Spleen (tissue), 7 donors: Measurements from ENCODE around the gene RIPK3.

Experiments used
- POLR2A ChIP-seq, 3 donors: fragments of 450-650 bp; IDR thresholded peaks; one replicate each; pipeline ENCODE4 v1.5.1; 2017; ENCODE audit warnings: antibody characterized with exemption in 3 of 3, mild to moderate bottlenecking in 1 of 3
- TF ChIP-seq, protein P1 (sequence below), 11 experiments: fragments of 200-600 bp in 7 of 11; fragments of 450-650 bp in 4 of 11; sonication (generic) in 4 of 11; IDR thresholded peaks in 8 of 11; conservative IDR thresholded peaks in 3 of 11; 1 replicate in 7 of 11; 2 replicates in 4 of 11; pipeline versions ENCODE4 v1.4.0 to v1.8.0; 2016 to 2021; ENCODE audit warnings: antibody characterized with exemption in 11 of 11, inconsistent platforms in 4 of 11, mild to moderate bottlenecking in 1 of 11
- donor health status: DM: no; HTN: no; CAD: no; lungs with moderate emphysema.
- donor health status: DM: no; HTN: no; CAD: no.
- donor health status: DM: no; HTN: no; CAD: no.

DNA sequence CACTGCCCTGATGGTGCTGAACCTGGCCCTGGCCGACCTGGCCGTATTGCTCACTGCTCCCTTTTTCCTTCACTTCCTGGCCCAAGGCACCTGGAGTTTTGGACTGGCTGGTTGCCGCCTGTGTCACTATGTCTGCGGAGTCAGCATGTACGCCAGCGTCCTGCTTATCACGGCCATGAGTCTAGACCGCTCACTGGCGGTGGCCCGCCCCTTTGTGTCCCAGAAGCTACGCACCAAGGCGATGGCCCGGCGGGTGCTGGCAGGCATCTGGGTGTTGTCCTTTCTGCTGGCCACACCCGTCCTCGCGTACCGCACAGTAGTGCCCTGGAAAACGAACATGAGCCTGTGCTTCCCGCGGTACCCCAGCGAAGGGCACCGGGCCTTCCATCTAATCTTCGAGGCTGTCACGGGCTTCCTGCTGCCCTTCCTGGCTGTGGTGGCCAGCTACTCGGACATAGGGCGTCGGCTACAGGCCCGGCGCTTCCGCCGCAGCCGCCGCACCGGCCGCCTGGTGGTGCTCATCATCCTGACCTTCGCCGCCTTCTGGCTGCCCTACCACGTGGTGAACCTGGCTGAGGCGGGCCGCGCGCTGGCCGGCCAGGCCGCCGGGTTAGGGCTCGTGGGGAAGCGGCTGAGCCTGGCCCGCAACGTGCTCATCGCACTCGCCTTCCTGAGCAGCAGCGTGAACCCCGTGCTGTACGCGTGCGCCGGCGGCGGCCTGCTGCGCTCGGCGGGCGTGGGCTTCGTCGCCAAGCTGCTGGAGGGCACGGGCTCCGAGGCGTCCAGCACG, 23.8 kb downstream of the RIPK3 start:
- TF ChIP-seq, protein P1, sequence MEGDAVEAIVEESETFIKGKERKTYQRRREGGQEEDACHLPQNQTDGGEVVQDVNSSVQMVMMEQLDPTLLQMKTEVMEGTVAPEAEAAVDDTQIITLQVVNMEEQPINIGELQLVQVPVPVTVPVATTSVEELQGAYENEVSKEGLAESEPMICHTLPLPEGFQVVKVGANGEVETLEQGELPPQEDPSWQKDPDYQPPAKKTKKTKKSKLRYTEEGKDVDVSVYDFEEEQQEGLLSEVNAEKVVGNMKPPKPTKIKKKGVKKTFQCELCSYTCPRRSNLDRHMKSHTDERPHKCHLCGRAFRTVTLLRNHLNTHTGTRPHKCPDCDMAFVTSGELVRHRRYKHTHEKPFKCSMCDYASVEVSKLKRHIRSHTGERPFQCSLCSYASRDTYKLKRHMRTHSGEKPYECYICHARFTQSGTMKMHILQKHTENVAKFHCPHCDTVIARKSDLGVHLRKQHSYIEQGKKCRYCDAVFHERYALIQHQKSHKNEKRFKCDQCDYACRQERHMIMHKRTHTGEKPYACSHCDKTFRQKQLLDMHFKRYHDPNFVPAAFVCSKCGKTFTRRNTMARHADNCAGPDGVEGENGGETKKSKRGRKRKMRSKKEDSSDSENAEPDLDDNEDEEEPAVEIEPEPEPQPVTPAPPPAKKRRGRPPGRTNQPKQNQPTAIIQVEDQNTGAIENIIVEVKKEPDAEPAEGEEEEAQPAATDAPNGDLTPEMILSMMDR (IDR thresholded peaks at IDR 0.05 in 8 of 11, conservative IDR thresholded peaks at IDR 0.05 in 3 of 11): peak in 7 of 11 experiments; percentile 11 to 57 (median 41)
- TF ChIP-seq POLR2A (IDR thresholded peaks at IDR 0.05): no peak
